ENCODE results near the gene MBP.

GRCh38 chr18:77178559-77178958, 46.0 kb upstream of the MBP start:
- TF ChIP-seq CTCF (IDR thresholded peaks at IDR 0.05 in 2 of 3, conservative IDR thresholded peaks at IDR 0.05 in 1 of 3; ENCODE audit: control insufficient read depth in 2 of 3, extremely low read depth in 1 of 3, insufficient read depth in 1 of 3, low read depth in 3 of 3, low read length in 3 of 3) (no peak), CEBPZ (IDR thresholded peaks at IDR 0.05; ENCODE audit: low read depth, low read length) (no peak), CBX5 (IDR thresholded peaks at IDR 0.05; ENCODE audit: low read depth) (no peak), RCOR1 (conservative IDR thresholded peaks at IDR 0.05; ENCODE audit: low read depth, low read length) (no peak), POLR2A (IDR thresholded peaks at IDR 0.05; ENCODE audit: low read depth, low read length) (no peak), CEBPB (IDR thresholded peaks at IDR 0.05; ENCODE audit: borderline replicate concordance in 1 of 2, low read depth in 2 of 2, low read length in 2 of 2) (no peak)

All from GM12878 (cell line).